H9 (cell line): ENCODE data around the gene KCNAB1. TPM values are rescaled to one million over a fixed set of nuclear protein-coding genes. Genes with fewer than 3 reads are reported as not detected.

ENCODE experiments used
- DNase-seq: peaks from one replicate; pipeline ENCODE4 v3.0.0-alpha.2; 2017
- H2AFZ ChIP-seq: one replicate; pipeline ENCODE4 v1.6.1; 2013; ENCODE audit warnings: mild to moderate bottlenecking, low read length, control low read depth, moderate library complexity
- H2AK5ac ChIP-seq: 2 replicates; pipeline ENCODE4 v1.6.1; 2013; ENCODE audit warnings: low read length, control low read depth, mixed read lengths; ENCODE audit not compliant: insufficient read length
- H2BK120ac ChIP-seq: one replicate; pipeline ENCODE4 v1.6.1; 2013; ENCODE audit warnings: low read depth, mild to moderate bottlenecking, low read length, control low read depth, inconsistent platforms; ENCODE audit not compliant: poor library complexity, severe bottlenecking
- H2BK12ac ChIP-seq: 2 replicates; pipeline ENCODE4 v1.6.1; 2013; ENCODE audit warnings: low read length, control low read depth, mixed read lengths, low read depth; ENCODE audit not compliant: insufficient read length
- H2BK15ac ChIP-seq: 2 replicates; pipeline ENCODE4 v1.6.1; 2013; ENCODE audit warnings: low read depth, low read length, control low read depth
- H2BK20ac ChIP-seq: one replicate; pipeline ENCODE4 v1.6.1; 2013; ENCODE audit warnings: low read depth, mild to moderate bottlenecking, low read length, control low read depth, inconsistent platforms; ENCODE audit not compliant: poor library complexity, severe bottlenecking
- H2BK5ac ChIP-seq: 2 replicates; pipeline ENCODE4 v1.6.1; 2013; ENCODE audit warnings: low read length, control low read depth, mixed read lengths; ENCODE audit not compliant: insufficient read length
- H3K14ac ChIP-seq: 2 replicates; pipeline ENCODE4 v1.6.1; 2013; ENCODE audit warnings: low read length, control low read depth; ENCODE audit not compliant: insufficient read depth
- H3K18ac ChIP-seq: 2 replicates; pipeline ENCODE4 v1.6.1; 2013; ENCODE audit warnings: low read depth, mild to moderate bottlenecking, mixed read lengths, low read length, control low read depth; ENCODE audit not compliant: insufficient read length
- H3K23ac ChIP-seq: 2 replicates; pipeline ENCODE4 v1.6.1; 2013; ENCODE audit warnings: low read length, control low read depth, mixed read lengths, low read depth; ENCODE audit not compliant: insufficient read length
- H3K23me2 ChIP-seq: 2 replicates; pipeline ENCODE4 v1.6.1; 2013; ENCODE audit warnings: low read depth, mild to moderate bottlenecking, mixed read lengths, low read length, control low read depth; ENCODE audit not compliant: insufficient read length, poor library complexity, severe bottlenecking
- H3K27ac ChIP-seq: 2 replicates; pipeline ENCODE4 v1.5.1; 2013; ENCODE audit warnings: low read length, control low read depth, mixed read lengths, low read depth; ENCODE audit not compliant: insufficient read length
- H3K27me3 ChIP-seq: 2 replicates; pipeline ENCODE4 v1.6.1; 2013; ENCODE audit warnings: low read length, control low read depth, inconsistent platforms; ENCODE audit not compliant: insufficient read depth
- H3K4ac ChIP-seq: 2 replicates; pipeline ENCODE4 v1.6.1; 2013; ENCODE audit warnings: low read depth, mild to moderate bottlenecking, control low read depth, inconsistent platforms, low read length, moderate library complexity
- H3K4me1 ChIP-seq: 2 replicates; pipeline ENCODE4 v1.6.1; 2013; ENCODE audit warnings: low read length, control low read depth, inconsistent platforms; ENCODE audit not compliant: insufficient read depth
- H3K4me2 ChIP-seq: 2 replicates; pipeline ENCODE4 v1.6.1; 2013; ENCODE audit warnings: low read length, control low read depth, mixed read lengths; ENCODE audit not compliant: insufficient read length, insufficient read depth
- H3K56ac ChIP-seq: 2 replicates; pipeline ENCODE4 v1.6.1; 2013; ENCODE audit warnings: low read depth, mild to moderate bottlenecking, mixed read lengths, low read length, control low read depth; ENCODE audit not compliant: insufficient read length
- H3K79me1 ChIP-seq: 2 replicates; pipeline ENCODE4 v1.6.1; 2013; ENCODE audit warnings: low read depth, mild to moderate bottlenecking, moderate library complexity, low read length, control low read depth, inconsistent platforms; ENCODE audit not compliant: insufficient read depth, poor library complexity, severe bottlenecking
- H3K79me2 ChIP-seq: 2 replicates; pipeline ENCODE4 v1.6.1; 2013; ENCODE audit warnings: low read length, control low read depth, inconsistent platforms; ENCODE audit not compliant: insufficient read depth
- H3K9ac ChIP-seq: 2 replicates; pipeline ENCODE4 v1.6.1; 2013; ENCODE audit warnings: low read length, control low read depth, mixed read lengths; ENCODE audit not compliant: insufficient read length; ENCODE audit errors: extremely low read depth
- H3K9me3 ChIP-seq: one replicate; pipeline ENCODE4 v1.6.1; 2013; ENCODE audit warnings: low read depth, low read length, inconsistent platforms; ENCODE audit not compliant: control insufficient read depth
- H3T11ph ChIP-seq: one replicate; pipeline ENCODE4 v1.6.1; 2013; ENCODE audit warnings: mild to moderate bottlenecking, low read length, control low read depth, inconsistent platforms
- H4K20me1 ChIP-seq: one replicate; pipeline ENCODE4 v1.6.1; 2013; ENCODE audit not compliant: control insufficient read depth, insufficient read length, insufficient read depth
- H4K5ac ChIP-seq: 2 replicates; pipeline ENCODE4 v1.6.1; 2013; ENCODE audit warnings: low read depth, mild to moderate bottlenecking, mixed read lengths, low read length, control low read depth; ENCODE audit not compliant: insufficient read length
- H4K8ac ChIP-seq: replicated peaks from 2 replicates; pipeline ENCODE4 v1.6.1; 2013; ENCODE audit warnings: low read length, control low read depth, mixed read lengths, low read depth; ENCODE audit not compliant: insufficient read length
- H4K91ac ChIP-seq: 2 replicates; pipeline ENCODE4 v1.6.1; 2013; ENCODE audit warnings: low read depth, mild to moderate bottlenecking, moderate library complexity, mixed read lengths, low read length, control low read depth; ENCODE audit not compliant: insufficient read length
- H3K27ac Mint-ChIP-seq, 3 experiments: 2 replicates in 2 of 3; 3 replicates in 1 of 3; pipeline ENCODE4 v1.8.0; 2020 to 2021; ENCODE audit warnings: mixed read lengths in 3 of 3, mild to moderate bottlenecking in 1 of 3, moderate library complexity in 1 of 3
- H3K27me3 Mint-ChIP-seq: 2 replicates; pipeline ENCODE4 v1.8.0; 2021; ENCODE audit warnings: low read depth, mild to moderate bottlenecking, moderate library complexity, mixed read lengths
- H3K36me3 Mint-ChIP-seq, 3 experiments: 2 replicates in 2 of 3; 3 replicates in 1 of 3; pipeline ENCODE4 v1.8.0; 2020 to 2021; ENCODE audit warnings: low read depth in 3 of 3, mixed read lengths in 3 of 3; ENCODE audit not compliant: insufficient read depth in 1 of 3
- H3K4me1 Mint-ChIP-seq, 2 experiments: 2 replicates each; pipeline ENCODE4 v1.8.0; 2020; ENCODE audit warnings: mixed read lengths in 2 of 2
- H3K4me3 Mint-ChIP-seq, 2 experiments: 2 replicates in 1 of 2; 3 replicates in 1 of 2; pipeline ENCODE4 v1.8.0; 2020 to 2021; ENCODE audit warnings: mild to moderate bottlenecking in 2 of 2, mixed read lengths in 2 of 2, moderate library complexity in 1 of 2
- H3K9me3 Mint-ChIP-seq, 2 experiments: 2 replicates in 1 of 2; 3 replicates in 1 of 2; pipeline ENCODE4 v1.8.0; 2020; ENCODE audit warnings: mild to moderate bottlenecking in 2 of 2, mixed read lengths in 2 of 2, moderate library complexity in 1 of 2
- CTCF ChIP-seq: fragments of 200-600 bp; sonication (generic); conservative IDR thresholded peaks from 3 replicates; pipeline ENCODE4 v1.8.0; 2021; ENCODE audit warnings: antibody characterized with exemption, mild to moderate bottlenecking
- WGBS: extraction: QIAGEN DNeasy Blood & Tissue Kit; methylation state at CpG from one replicate; pipeline ENCODE4 v1.1.7; 2013; ENCODE audit warnings: missing lambda C conversion rate, low lambda C conversion rate, mixed read lengths; ENCODE audit not compliant: insufficient read length; ENCODE audit errors: extremely low coverage; 5-methylcytosine and 5-hydroxymethylcytosine counted together
- total RNA-seq: library from RNA; stranded (reverse); gene quantifications from 2 replicates; pipeline ENCODE4 v1.2.1, GENCODE V29; 2021

Gene KCNAB1
- total RNA-seq, 1 experiment from 2014 or later, result 3.7 TPM

GRCh38 chr3:156251424-156251823, 131.0 kb downstream of the KCNAB1 start:
- Histone ChIP-seq H2BK120ac (no peak overlapping the region), H3K9me3 (no peaks in the 10 kb centered on the region), H3K18ac (no peak overlapping the region), H3K27me3 (no peaks in the 10 kb centered on the region), H3K23me2 (no peaks in the 10 kb centered on the region), H3K56ac (no peak overlapping the region), H2BK20ac (no peak overlapping the region), H3K9ac (no peak overlapping the region), H3K14ac (no peak overlapping the region), H3K79me1 (no peaks in the 10 kb centered on the region), H3K4me2 (no peak overlapping the region), H2AK5ac (no peak overlapping the region), H2BK5ac (no peak overlapping the region), H3K4me1 (no peaks in the 10 kb centered on the region), H3T11ph (no peak overlapping the region), H4K5ac (no peak overlapping the region), H2BK12ac (no peak overlapping the region), H3K4ac (no peak overlapping the region), H4K20me1 (no peaks in the 10 kb centered on the region), H2BK15ac (no peak overlapping the region), H4K8ac (no peak overlapping the region), H3K23ac (no peak overlapping the region), H3K27ac (no peak overlapping the region), H2AFZ (no peak overlapping the region), H3K79me2 (no peaks in the 10 kb centered on the region), H4K91ac (no peak overlapping the region)
- Mint-ChIP-seq H3K36me3 (no peaks in the 10 kb centered on the region), H3K4me1 (peaks cover 0 to 3% of the 10 kb centered on the region in 2 experiments; a peak in 2 of 4 replicates), H3K27ac (no peak overlapping the region), H3K9me3 (no peaks in the 10 kb centered on the region), H3K27me3 (peaks cover 4% of the 10 kb centered on the region; the same call in 1 of the 2 replicates), H3K4me3 (no peak overlapping the region)
- TF ChIP-seq CTCF, result no peak
- no peak for DNase-seq
- WGBS, result no CpG with 5 or more reads among the region's 4 CpGs
